ENCODE data around the gene USF2.
"Not testable (repeated sequence)": the region's sequence is repeated elsewhere in the genome, so short reads cannot be mapped to it uniquely, and the experiment has no call there.

Gene USF2

GRCh38 chr19:35285095-35285449 lies 16.3 kb downstream of the USF2 start:
- H3K27ac ChIP-seq, result no peak overlapping the region
- DNase-seq, result no peak
- H3K4me3 ChIP-seq (ENCODE audit: low read depth, low read length), result no peak overlapping the region
- in situ Hi-C loops (cut with HindIII; ENCODE audit: low pct_ligation_motif_present, low sequenced_read_pairs), result no loop called here
- H3K27me3 ChIP-seq (replicated peaks), result no peaks in the 10 kb centered on the region
- TF ChIP-seq CTCF (IDR thresholded peaks at IDR 0.05; ENCODE audit: low read depth, low read length, missing control alignments), result no peak
- H3K36me3 ChIP-seq (replicated peaks), result no peaks in the 10 kb centered on the region

DNA sequence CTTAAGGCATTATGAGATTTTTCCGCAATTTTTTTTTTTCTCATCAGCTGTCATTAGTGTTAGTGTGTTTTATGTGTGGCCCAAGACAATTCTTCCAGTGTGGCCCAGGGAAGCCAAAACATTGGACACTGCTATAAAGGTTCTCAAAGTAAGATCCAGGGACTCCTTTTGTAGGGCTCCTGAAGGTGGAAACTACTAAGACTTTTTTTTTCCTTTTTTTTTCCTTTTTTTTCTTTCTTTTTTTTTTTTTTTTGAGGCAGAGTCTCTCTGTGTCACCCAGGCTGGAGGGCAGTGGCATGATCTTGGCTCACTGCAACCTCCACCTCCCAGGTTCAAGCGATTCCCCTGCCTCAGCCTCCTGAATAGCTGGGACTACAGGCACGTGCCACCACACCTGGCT lies 16.7 kb downstream of the USF2 start:
- in situ Hi-C loops (cut with HindIII; ENCODE audit: low pct_ligation_motif_present, low sequenced_read_pairs); H3K36me3 ChIP-seq (replicated peaks); H3K27ac ChIP-seq; DNase-seq; H3K27me3 ChIP-seq (replicated peaks); H3K4me3 ChIP-seq (ENCODE audit: low read depth, low read length): not testable (repeated sequence)

DNA sequence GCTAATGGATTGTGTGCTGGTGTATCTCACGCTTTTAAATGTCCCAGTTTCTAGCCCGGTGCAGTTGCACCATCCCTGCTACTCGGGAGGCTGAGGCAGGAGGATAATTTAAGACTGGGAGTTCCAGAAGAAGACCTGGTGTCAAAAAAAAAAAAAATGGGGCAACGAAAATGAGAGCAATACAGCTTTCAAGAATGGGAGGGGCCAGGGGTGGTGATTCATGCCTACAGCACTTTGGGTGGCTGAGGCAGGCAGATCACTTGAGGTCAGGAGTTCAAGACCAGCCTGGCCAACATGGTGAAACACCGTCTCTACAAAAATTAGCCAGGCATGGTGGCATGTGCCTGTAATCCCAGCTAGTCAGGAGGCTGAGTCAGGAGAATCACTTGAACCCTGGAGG lies 17.3 kb downstream of the USF2 start:
- not testable (repeated sequence) for H3K36me3 ChIP-seq (replicated peaks); DNase-seq

DNA sequence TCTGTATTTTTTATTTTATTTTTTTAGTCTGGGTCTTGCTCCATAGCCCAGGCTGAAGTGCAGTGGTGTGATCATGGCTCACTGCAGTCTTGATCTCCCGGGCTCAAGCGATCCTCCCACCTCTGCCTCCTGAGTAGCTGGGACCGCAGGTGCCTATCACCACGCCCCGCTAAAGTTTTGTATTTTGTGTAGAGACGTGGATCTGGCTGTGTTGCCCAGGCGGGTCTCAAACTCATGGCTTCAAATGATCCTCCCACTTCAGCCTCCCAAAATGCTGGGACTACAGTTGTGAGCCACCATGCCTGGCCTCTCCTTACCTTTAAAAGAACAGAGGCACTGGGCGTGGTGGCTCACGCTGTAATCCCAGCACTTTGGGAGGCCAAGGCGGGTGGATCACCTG lies 19.0 kb downstream of the USF2 start:
- H3K36me3 ChIP-seq (replicated peaks), result no peaks in the 10 kb centered on the region
- H3K27ac ChIP-seq, result no peak overlapping the region
- no peaks in the 10 kb centered on the region for H3K27me3 ChIP-seq (replicated peaks)
- in situ Hi-C loops (cut with HindIII; ENCODE audit: low pct_ligation_motif_present, low sequenced_read_pairs), result no loop called here
- TF ChIP-seq CTCF (IDR thresholded peaks at IDR 0.05; ENCODE audit: low read depth, low read length, missing control alignments), result no peak
- no peak overlapping the region for H3K4me3 ChIP-seq (ENCODE audit: low read depth, low read length)
- DNase-seq, result no peak

More for the DNA sequence above, 17.3 kb downstream of the USF2 start:
- H3K27me3 ChIP-seq (replicated peaks); H3K4me3 ChIP-seq (ENCODE audit: low read depth, low read length); H3K27ac ChIP-seq; in situ Hi-C loops (cut with HindIII; ENCODE audit: low pct_ligation_motif_present, low sequenced_read_pairs): not testable (repeated sequence)

DNA sequence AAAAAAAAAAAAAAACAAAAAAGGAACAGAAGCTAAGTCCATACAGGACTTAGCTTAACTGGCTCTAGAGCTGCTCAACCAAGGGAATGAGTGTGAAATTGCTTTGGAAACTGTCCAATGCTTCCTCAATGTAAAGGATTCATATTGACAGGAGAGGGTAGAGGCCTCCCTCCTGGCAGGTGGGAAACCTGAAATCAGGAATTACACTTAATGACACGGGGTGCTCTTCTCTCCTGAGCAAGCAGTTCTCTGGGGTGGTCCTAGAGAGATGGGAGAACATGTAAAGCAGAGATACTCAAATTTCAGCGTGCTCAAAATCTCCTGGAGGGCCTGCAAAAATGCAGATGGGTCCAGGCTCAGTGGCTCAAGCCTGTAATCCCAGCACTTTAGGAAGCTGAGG lies 19.6 kb downstream of the USF2 start:
- TF ChIP-seq CTCF (IDR thresholded peaks at IDR 0.05; ENCODE audit: low read depth, low read length, missing control alignments), result no peak
- no peak for DNase-seq
- Histone ChIP-seq H3K4me3 (ENCODE audit: low read depth, low read length) (no peak overlapping the region), H3K36me3 (replicated peaks) (no peaks in the 10 kb centered on the region), H3K27ac (no peak overlapping the region), H3K27me3 (replicated peaks) (peaks cover 2% of the 10 kb centered on the region)
- in situ Hi-C loops (cut with HindIII; ENCODE audit: low pct_ligation_motif_present, low sequenced_read_pairs), result no loop called here

- in situ Hi-C loops (cut with HindIII; ENCODE audit: low pct_ligation_motif_present, low sequenced_read_pairs), result no loop called here
- H3K27me3 ChIP-seq (replicated peaks), result peaks cover 5% of the 10 kb centered on the region
- H3K27ac ChIP-seq, result no peak overlapping the region
- no peak for DNase-seq
- no peaks in the 10 kb centered on the region for H3K36me3 ChIP-seq (replicated peaks)
- H3K4me3 ChIP-seq (ENCODE audit: low read depth, low read length), result no peak overlapping the region
- no peak for TF ChIP-seq CTCF (IDR thresholded peaks at IDR 0.05; ENCODE audit: low read depth, low read length, missing control alignments)
Observed at GRCh38 chr19:35288906-35289305, 20.1 kb downstream of the USF2 start.

- in situ Hi-C loops (cut with HindIII; ENCODE audit: low pct_ligation_motif_present, low sequenced_read_pairs), result no loop called here
- Histone ChIP-seq H3K36me3 (replicated peaks) (no peaks in the 10 kb centered on the region), H3K27ac (no peak overlapping the region), H3K4me3 (ENCODE audit: low read depth, low read length) (no peak overlapping the region), H3K27me3 (replicated peaks) (peaks cover 5% of the 10 kb centered on the region)
- DNase-seq, result no peak
- no peak for TF ChIP-seq CTCF (IDR thresholded peaks at IDR 0.05; ENCODE audit: low read depth, low read length, missing control alignments)
Observed at GRCh38 chr19:35290381-35291127, 21.8 kb downstream of the USF2 start.

Data from brain microvascular endothelial cell (primary cell).